GM18502 (cell line): ENCODE data around the gene SERPINB3.
A peak's percentile ranks its signal among the peaks of the same experiment; 100 is the strongest.
"Not testable (repeated sequence)": the region's sequence is repeated elsewhere in the genome, so short reads cannot be mapped to it uniquely, and the experiment has no call there.

Experiments used
- ATAC-seq: cut with Tn5 transposase; IDR thresholded peaks from one replicate; pipeline ENCODE4 v1.9.1; 2021; ENCODE audit warnings: mild to moderate bottlenecking; ENCODE audit not compliant: unreplicated experiment, poor library complexity

The SERPINB3 gene

DNA sequence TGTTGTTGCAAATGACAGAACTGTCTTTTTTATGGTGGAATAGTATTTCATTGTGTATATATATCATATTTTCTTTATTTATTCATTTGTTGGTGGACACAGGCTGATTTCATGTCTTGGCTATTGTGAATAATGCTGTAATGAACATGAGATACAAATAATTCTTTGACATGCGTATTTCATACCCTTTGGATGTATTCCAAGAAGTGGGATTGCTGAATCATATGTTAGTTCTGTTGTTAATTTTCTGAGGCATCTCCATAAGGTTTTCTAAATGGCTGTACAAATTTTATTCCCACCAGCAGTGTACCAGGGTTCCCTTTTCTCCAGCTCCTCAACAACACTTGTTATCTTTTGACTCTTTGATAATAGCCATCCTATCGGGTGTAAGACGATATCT, 11.4 kb downstream of the SERPINB3 start:
- ATAC-seq: not testable (repeated sequence)

DNA sequence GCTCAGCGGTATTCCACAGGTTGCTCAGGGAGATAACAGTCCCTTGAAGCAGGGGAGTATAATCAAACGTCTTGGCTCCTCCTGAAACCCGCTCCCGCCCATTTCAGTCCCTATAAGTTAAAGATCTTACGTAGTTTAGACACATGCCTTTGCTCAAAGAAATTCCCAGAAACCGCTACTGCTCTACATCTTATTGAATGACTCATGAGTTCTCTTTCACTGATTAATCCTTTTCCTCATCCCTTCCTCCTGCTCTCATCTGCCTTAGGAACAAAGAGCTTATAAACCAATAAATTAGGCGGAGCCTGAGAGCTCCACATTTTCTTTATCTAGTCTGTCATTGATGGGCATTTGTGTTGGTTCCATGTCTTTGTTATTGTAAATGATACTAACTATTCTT, 13.5 kb downstream of the SERPINB3 start:
- ATAC-seq: no peak

DNA sequence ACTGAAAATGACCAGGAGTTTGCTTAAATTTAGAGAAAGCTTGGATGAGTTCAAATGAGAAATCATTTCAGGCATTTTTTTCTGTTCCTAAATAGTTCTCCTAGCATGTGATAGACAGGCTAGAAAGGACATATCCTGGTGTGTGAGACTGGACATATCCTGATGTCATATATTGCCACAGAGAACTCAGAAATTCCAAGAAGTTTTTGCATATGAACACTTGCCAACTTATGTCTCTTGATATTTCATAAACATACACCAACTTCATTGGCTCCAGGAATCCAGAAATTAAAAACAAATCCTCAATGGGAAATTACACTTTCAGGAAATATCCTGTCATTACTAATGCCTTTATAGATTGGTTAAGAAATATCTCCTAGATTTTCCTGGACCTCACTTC, 14.8 kb downstream of the SERPINB3 start:
- ATAC-seq: no peak

DNA sequence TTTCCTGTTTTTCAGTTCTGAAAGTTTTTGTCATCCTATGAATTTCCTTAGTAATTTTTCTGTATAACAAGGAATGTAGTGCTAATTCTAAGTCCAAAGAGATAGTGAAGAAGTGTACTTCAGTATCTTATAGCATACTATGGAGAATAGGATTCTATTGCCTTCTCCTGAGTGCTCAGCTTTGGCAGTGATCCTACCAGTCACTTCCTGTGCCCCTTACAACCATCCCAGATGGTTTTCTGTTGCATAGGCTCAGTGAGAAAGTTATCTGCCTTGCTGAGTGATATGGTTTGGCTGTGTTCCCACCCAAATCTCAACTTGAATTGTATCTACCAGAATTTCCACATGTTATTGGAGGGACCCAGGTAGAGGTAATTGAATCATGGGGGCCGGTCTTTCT, 17.0 kb downstream of the SERPINB3 start:
- ATAC-seq: not testable (repeated sequence)

DNA sequence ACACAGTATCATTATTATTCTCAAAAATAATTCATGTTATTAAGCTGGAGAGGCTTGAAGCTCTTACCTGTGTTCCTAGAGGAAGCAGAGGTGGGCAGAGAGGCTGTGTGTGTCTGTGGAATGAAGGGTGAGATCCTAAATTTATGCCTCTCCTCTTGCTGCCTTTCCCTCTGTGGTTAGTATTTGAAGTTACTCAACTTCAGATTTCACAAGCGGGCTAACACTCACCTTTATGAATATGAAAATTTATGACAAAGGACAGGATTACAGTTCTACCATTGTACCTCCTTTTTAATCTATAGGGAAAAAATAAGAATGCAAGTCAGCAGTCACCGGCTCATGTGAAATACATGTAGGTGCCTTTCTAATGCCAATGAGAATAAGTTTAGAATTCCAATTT, 17.6 kb downstream of the SERPINB3 start, which contains the start of gene SERPINB4:
TSS of gene SERPINB4 (minus strand) at position 115 of the 400 bp plus-strand sequence. CDS start 679 bp downstream, outside the sequence.
- not testable (repeated sequence) for ATAC-seq

DNA sequence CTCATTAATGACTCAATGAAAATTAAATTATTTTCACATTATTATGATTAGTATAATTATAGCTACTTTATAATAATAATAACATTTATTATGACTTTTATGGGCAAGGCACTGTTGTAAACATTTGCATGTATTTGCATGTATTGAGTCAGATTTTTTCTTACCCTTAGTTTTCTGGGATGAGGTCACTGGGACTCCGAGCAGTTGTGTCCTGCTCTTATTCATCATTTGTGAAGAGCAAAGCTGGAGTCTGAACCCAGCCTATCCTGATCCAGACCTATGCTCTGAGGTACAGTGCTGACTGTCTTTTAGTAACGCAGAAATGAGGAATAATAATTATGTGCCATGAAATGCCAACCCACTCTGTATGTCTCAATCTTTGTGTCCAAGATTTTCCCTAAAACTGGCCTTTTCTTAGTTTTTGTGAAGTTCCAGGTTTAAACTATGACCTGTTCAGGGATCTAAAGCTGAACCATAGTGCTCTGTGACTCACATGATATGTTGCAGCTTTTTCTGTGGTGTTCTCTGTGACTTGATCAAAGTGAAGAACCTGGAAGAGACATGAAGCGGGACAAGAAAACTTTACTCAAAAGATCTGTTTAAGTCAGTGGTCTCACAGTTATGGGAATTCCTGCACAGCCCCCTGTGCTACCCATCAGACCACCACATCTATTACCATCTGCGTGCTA, 18.9 kb downstream of the SERPINB3 start:
- ATAC-seq: not testable (repeated sequence)

DNA sequence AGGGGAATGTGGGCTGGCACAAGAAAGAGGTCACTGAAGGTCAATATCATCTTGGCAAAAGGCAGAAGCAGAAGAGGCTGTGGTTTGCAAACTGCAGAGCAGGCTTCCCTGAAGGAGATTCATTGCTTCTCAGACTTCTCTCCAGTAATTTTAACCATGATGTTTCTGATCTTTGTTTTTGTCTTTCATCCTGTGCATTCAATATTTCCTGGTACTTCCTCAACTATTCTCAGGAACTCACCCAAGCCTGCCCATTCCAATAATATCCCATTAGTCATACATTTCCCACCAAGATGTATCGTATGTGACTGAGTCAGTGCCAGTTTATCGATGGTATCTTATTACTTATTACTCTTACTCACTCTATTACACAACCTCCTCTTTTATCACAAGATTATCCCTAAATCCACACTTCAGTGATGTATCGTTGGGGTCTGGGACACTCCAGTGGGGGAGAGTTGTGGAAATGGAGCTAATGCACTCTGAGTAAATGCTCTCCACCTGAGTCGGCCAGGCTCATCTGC, 20.5 kb downstream of the SERPINB3 start:
- not testable (repeated sequence) for ATAC-seq

DNA sequence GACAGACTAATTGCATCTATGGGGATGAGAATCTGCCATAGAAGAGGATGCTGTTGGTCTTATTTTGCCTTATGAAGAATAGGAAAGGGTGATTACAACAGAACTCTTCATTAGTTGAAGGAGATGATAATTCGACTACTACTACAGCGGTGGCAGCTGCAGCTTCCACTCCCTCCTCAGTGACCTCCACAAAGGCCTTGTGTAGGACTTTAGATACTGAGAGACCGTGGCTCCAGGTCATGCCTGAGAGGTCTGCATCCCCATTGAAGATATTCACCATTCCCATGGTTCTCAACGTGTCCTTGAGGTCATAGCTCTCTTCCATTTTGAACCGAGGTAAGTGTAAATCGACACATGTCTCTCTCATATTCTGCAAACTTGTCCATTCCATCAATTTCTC, 24.0 kb downstream of the SERPINB3 start:
- ATAC-seq: no peak

DNA sequence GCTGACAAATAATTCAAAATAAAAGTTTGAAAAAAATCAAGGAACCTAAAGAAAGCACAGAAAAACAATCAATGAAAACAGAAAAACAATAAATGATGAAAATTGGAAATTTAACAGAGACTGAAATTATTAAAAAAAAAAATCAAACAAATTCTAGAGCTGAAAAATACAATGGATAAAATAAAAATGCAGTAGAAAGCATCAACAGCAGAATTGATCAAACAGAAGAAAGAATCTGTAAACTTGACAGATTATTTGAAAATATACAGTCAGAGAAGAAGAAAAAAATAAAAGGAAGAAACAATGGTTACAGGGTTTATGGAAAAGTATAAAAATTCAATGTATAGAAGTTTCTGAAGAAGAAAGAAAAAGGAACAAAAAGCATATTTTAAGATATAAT, 33.9 kb downstream of the SERPINB3 start:
- no peak for ATAC-seq

DNA sequence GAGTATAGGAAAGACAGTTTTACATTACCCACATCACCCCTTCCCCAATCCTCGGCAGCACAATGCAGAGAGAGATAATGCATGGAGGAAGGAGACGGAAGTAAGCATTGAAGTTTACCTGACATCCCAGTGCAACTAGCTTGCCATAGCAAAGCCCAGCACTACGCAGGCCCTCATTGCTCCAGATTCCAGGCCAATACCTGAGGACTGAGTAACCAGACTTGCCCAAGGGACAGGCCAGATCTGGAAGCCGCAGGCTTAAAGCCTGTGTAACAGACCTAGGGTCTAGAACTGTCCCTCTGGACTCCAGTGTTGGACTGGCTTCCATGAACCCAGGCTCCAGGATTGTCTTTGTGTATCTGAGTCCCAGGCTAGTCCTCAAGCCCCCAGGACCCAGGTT, 35.3 kb downstream of the SERPINB3 start:
- ATAC-seq: no peak

DNA sequence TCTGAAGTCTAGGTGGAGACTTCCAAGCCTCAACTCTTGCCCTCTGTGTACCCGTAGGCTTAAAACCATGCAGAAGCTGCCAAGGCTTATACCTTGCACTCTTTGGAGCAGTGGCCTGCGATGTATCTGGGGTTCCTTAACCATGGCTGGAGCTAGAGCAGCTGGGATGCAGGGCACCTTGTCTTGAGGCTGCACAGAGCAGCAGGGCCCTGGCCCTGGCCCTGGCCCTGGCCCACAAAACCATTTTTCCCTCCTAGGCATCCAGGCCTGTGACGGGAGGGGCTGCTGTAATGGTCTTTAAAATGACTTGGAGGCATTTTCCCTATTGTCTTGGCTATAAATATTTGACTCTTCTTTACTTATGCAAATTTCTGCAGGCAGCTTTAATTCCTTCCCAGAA, 36.8 kb downstream of the SERPINB3 start:
- ATAC-seq: no peak

DNA sequence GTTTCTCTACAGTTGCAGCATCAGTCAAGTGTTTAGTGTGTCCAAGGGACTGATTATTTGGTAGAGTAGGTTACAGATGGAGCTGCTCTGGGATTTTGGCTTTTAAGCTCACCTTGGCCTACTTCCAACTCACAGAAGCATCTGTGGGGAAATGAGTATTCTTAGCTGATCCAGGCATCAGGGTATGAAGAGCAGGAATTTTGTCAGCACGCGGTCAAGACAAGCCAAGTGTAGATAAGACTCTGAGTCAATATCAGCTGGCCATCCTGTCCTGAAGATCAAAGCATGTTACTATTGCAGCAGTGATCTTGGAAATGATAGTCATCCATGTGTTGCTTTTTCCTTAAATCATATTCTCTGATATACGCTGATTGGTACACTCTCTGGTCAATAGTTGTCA, 42.0 kb downstream of the SERPINB3 start:
- no peak for ATAC-seq

DNA sequence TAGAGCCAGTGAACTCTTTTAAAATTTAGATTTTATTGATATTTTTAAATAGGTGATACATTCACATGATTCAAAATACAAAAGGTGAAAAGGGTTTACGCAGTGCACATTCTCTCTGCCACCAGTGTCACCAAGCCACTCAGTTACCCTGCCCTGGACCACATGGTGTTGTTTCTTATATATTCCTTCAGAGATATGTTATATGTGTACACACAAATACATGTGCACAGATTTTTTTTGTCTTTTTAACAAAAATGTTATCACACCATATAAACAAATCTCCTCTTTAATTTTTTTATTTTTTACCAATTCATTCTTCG, 43.8 kb downstream of the SERPINB3 start:
- ATAC-seq: peak; percentile 14

DNA sequence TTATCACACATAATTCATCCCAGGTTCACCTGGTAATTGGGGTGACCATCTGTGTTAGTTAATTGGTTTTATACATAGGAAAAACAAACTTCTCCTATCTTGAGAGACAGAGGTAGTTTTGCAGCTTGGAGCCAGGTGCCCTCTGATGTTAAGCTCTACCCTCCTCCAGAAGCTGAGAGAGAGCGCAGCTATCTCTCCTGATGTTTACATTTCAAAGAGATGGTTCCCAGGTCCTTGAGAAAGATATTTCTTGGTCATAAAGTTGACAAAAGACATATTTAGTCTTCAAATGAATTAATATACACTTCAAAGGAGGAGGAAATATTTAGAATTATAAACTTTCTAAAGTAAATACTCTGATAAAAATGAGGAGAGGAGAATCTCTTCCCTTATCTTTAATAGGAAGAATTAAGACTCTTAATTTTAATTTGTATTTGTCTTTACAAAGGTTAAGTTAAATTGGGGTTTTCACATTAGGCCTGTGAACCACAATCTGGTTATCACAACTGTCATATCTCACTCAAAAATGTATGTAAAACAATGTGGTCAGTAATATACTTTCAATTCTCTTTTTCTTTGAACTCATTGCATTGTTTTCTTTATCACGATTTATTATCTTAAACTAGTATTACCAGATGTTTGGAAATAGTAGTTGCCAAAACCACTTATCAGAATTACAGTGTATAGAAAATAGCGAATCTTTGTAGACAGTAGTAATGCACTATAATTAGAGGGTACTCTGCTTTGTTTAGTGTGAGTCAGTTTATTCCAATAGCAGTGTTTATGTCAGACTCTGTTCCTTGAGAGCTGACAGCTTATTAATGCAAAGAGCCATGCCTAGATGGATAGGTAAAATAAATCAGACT, 44.4 kb downstream of the SERPINB3 start:
- ATAC-seq: peak; percentile 93

DNA sequence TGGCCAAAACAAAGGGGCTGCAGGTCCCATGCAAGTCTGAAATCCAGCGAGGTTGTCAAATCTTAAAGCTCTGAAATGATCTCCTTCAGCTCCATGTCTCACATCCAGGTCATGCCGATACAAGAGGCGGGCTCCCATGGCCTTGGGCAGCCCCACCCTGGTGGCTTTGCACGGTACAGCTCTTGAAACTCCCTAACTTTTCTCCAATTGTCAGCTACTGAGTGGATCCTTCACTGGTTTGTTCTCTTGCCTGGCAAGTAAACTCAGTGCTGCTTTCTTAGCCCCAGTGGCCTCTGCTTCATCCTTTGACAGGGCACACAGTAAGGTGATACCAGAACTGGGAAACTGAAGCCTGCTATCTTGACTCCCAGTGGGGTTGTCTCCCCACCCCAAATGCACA, 48.3 kb downstream of the SERPINB3 start:
- no peak for ATAC-seq

DNA sequence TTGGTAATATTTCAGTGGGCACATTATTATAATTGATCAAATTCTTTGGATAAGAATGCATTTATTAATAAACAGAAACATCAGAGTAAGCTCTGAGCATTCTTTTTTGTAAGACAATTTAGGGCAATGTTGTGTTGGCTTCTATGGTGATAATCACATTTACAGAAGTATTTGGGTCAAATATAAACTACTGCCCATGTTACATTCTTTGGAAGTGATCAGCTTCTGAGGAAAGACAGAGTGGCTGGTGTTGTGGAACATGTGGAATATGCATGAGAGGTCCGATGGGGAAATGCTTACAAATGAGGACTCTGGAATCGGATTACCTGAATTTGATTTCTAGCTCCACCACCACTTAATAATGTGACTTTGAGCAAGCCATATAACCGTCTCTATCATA, 55.2 kb downstream of the SERPINB3 start:
- ATAC-seq: no peak
